ENCODE results near the gene C6orf136. TPM values are rescaled to one million over a fixed set of nuclear protein-coding genes. Genes with fewer than 3 reads are reported as not detected.

C6orf136 gene
- total RNA-seq, 1 experiment from 2014 or later, result 7.1 TPM

GRCh38 chr6:30686009-30686907, 39.3 kb downstream of the C6orf136 start, which contains the start of gene PPP1R18:
PPP1R18 (minus strand) TSS chr6:30686645; CDS start chr6:30686018, 627 bp downstream.
- DNase-seq (ENCODE audit: low read depth), result peak; percentile 83

GRCh38 chr6:30686908-30687658, 40.1 kb downstream of the C6orf136 start:
- peak; percentile 99 for DNase-seq (ENCODE audit: low read depth)

- peak; percentile 70 for DNase-seq (ENCODE audit: low read depth)
Measured at GRCh38 chr6:30687659-30688431, 40.9 kb downstream of the C6orf136 start.

- DNase-seq (ENCODE audit: low read depth), result no peak
Measured at GRCh38 chr6:30688569-30688968, 41.6 kb downstream of the C6orf136 start.

- no peak for DNase-seq (ENCODE audit: low read depth)
Measured at GRCh38 chr6:30689022-30689865, 42.3 kb downstream of the C6orf136 start.

- DNase-seq (ENCODE audit: low read depth), result no peak
Measured at GRCh38 chr6:30689985-30690384, 43.1 kb downstream of the C6orf136 start.

GRCh38 chr6:30690403-30691207, 43.7 kb downstream of the C6orf136 start, which contains the start of gene NRM:
NRM (minus strand) TSS chr6:30690984; CDS start chr6:30690974, 10 bp downstream.
- DNase-seq (ENCODE audit: low read depth), result peak; percentile 94

- no peak for DNase-seq (ENCODE audit: low read depth)
Measured at GRCh38 chr6:30691208-30691847, 44.4 kb downstream of the C6orf136 start.

GRCh38 chr6:30696432-30696831, 49.5 kb downstream of the C6orf136 start:
- DNase-seq (ENCODE audit: low read depth), result no peak

- no peak for DNase-seq (ENCODE audit: low read depth)
Measured at GRCh38 chr6:30700340-30700739, 53.4 kb downstream of the C6orf136 start.

Other genes starting within 250 kb of the C6orf136 start
- 109 and 110 TPM in 2 replicates for gene HLA-E, start 157.6 kb upstream of the C6orf136 start, total RNA-seq (2014; rRNA removed; shearing (Covaris generic))
- 36.8 and 57.4 TPM in 2 replicates for gene GNL1, start 90.6 kb upstream of the C6orf136 start, total RNA-seq (2014; rRNA removed; shearing (Covaris generic))
- 13.4 and 18.3 TPM in 2 replicates for gene PRR3, start 89.8 kb upstream of the C6orf136 start, total RNA-seq (2014; rRNA removed; shearing (Covaris generic))
- gene ABCF1, start 75.7 kb upstream of the C6orf136 start, total RNA-seq (2014; rRNA removed; shearing (Covaris generic)), result 85.7 and 96.1 TPM in 2 replicates
- gene PPP1R10, start 29.9 kb upstream of the C6orf136 start, total RNA-seq (2014; rRNA removed; shearing (Covaris generic)), result 29.5 and 30.1 TPM in 2 replicates
- 93.5 and 102 TPM in 2 replicates for gene MRPS18B, start 29.3 kb upstream of the C6orf136 start, total RNA-seq (2014; rRNA removed; shearing (Covaris generic))
- gene ATAT1, start 20.3 kb upstream of the C6orf136 start, total RNA-seq (2014; rRNA removed; shearing (Covaris generic)), result 1.7 and 2.5 TPM in 2 replicates
- gene DHX16, start 25.9 kb downstream of the C6orf136 start, total RNA-seq (2014; rRNA removed; shearing (Covaris generic)), result 59.9 and 87.0 TPM in 2 replicates
- 71.6 and 77.5 TPM in 2 replicates for gene PPP1R18, start 39.5 kb downstream of the C6orf136 start, total RNA-seq (2014; rRNA removed; shearing (Covaris generic))
- gene NRM, start 43.9 kb downstream of the C6orf136 start, total RNA-seq (2014; rRNA removed; shearing (Covaris generic)), result 7.5 and 7.8 TPM in 2 replicates
- 12.6 and 21.9 TPM in 2 replicates for gene MDC1, start 70.1 kb downstream of the C6orf136 start, total RNA-seq (2014; rRNA removed; shearing (Covaris generic))
- gene TUBB, start 73.2 kb downstream of the C6orf136 start, total RNA-seq (2014; rRNA removed; shearing (Covaris generic)), result 1,353 and 1,355 TPM in 2 replicates
- 370 and 430 TPM in 2 replicates for gene FLOT1, start 95.6 kb downstream of the C6orf136 start, total RNA-seq (2014; rRNA removed; shearing (Covaris generic))
- 344 and 350 TPM in 2 replicates for gene IER3, start 97.4 kb downstream of the C6orf136 start, total RNA-seq (2014; rRNA removed; shearing (Covaris generic))
- 12.7 and 25.0 TPM in 2 replicates for gene DDR1, start 237.4 kb downstream of the C6orf136 start, total RNA-seq (2014; rRNA removed; shearing (Covaris generic))